Spleen (tissue), 11 donors: Measurements from ENCODE around the gene PKP4. TPM values are rescaled to one million over a fixed set of nuclear protein-coding genes. Genes with fewer than 3 reads are reported as not detected.

Experiments used
- DNase-seq: peaks from one replicate; pipeline ENCODE4 v3.0.0-alpha.2; 2020
- H3K27ac ChIP-seq, 8 donors: fragments of 200-600 bp; sonication (generic) in 7 of 8; 1 replicate in 4 of 8; 2 replicates in 4 of 8; pipeline versions ENCODE4 v1.5.0 to v1.8.0; 2016 to 2021; ENCODE audit warnings: inconsistent platforms in 4 of 8, mild to moderate bottlenecking in 4 of 8, moderate library complexity in 1 of 8
- H3K27me3 ChIP-seq, 7 donors: fragments of 200-600 bp; sonication (generic) in 6 of 7; replicated peaks in 1 of 7; 1 replicate in 4 of 7; 2 replicates in 3 of 7; pipeline versions ENCODE4 v1.5.0 to v1.8.0; 2016 to 2021; ENCODE audit warnings: inconsistent platforms in 3 of 7, mild to moderate bottlenecking in 1 of 7
- H3K36me3 ChIP-seq, 6 donors: fragments of 200-600 bp; sonication (generic) in 5 of 6; 1 replicate in 4 of 6; 2 replicates in 2 of 6; pipeline versions ENCODE4 v1.5.0 to v1.8.0; 2016 to 2021; ENCODE audit warnings: inconsistent platforms in 2 of 6
- H3K4me1 ChIP-seq, 6 donors: fragments of 200-600 bp; sonication (generic) in 5 of 6; 1 replicate in 3 of 6; 2 replicates in 3 of 6; pipeline versions ENCODE4 v1.5.0 to v1.8.0; 2016 to 2021; ENCODE audit warnings: inconsistent platforms in 3 of 6
- H3K4me3 ChIP-seq, 8 donors: fragments of 200-600 bp; sonication (generic) in 7 of 8; 1 replicate in 4 of 8; 2 replicates in 4 of 8; pipeline versions ENCODE4 v1.5.0 to v1.8.0; 2016 to 2021; ENCODE audit warnings: inconsistent platforms in 4 of 8, mild to moderate bottlenecking in 4 of 8, moderate library complexity in 2 of 8
- H3K9me3 ChIP-seq, 8 donors: fragments of 200-600 bp; sonication (generic) in 7 of 8; 1 replicate in 4 of 8; 2 replicates in 4 of 8; pipeline versions ENCODE4 v1.5.0 to v1.8.0; 2016 to 2021; ENCODE audit warnings: inconsistent platforms in 4 of 8
- POLR2A ChIP-seq, 3 donors: fragments of 450-650 bp; IDR thresholded peaks; one replicate each; pipeline ENCODE4 v1.5.1; 2017; ENCODE audit warnings: antibody characterized with exemption in 3 of 3, mild to moderate bottlenecking in 1 of 3
- POLR2AphosphoS5 ChIP-seq, 3 donors: sonication (generic); formaldehyde crosslinking; IDR thresholded peaks; one replicate each; pipeline ENCODE4 v1.5.1; 2017; ENCODE audit warnings: antibody characterized with exemption in 3 of 3
- WGBS, 5 donors: extraction: QIAGEN DNeasy Blood & Tissue Kit in 3 of 5; methylation state at CpG; one replicate each; pipeline versions ENCODE4 v1.1.5 to v1.1.7; 2013 to 2018; 5-methylcytosine and 5-hydroxymethylcytosine counted together
- intact Hi-C: fragments of 100-400 bp; cut with DNase I; formaldehyde crosslinking; loops from one replicate; pipeline ENCODE4 v1.15.0; 2023; ENCODE audit warnings: low total_unique reads
- polyA plus RNA-seq, 3 donors: library from polyadenylated mRNA; stranded (reverse); fragments of 200-250 nt; gene quantifications; one replicate each; pipeline ENCODE4 v1.2.1, GENCODE V29; 2013
- total RNA-seq, 7 donors: library from RNA; depleted of rRNA in 3 of 7; stranded (reverse); fragments of >200 nt in 3 of 7; fragmentation: NEBNext Ultra II Directional in 4 of 7; extraction: Animal tissue kit (Norgen Biotek cat#: 25700) in 4 of 7; gene quantifications; one replicate each; pipeline versions ENCODE4 v1.1.0 to v1.2.1, GENCODE V29; 2016 to 2021
- TF ChIP-seq, protein P1 (sequence below), 11 experiments: fragments of 200-600 bp in 7 of 11; fragments of 450-650 bp in 4 of 11; sonication (generic) in 4 of 11; IDR thresholded peaks in 8 of 11; conservative IDR thresholded peaks in 3 of 11; 1 replicate in 7 of 11; 2 replicates in 4 of 11; pipeline versions ENCODE4 v1.4.0 to v1.8.0; 2016 to 2021; ENCODE audit warnings: antibody characterized with exemption in 11 of 11, inconsistent platforms in 4 of 11, mild to moderate bottlenecking in 1 of 11
- donor health status: healthy with polysubstance abuse.
- donor health status: DM: no; HTN: no; CAD: no; lungs with moderate emphysema.
- donor health status: DM: no; HTN: no; CAD: no.
- donor health status: Bipolar disorder and iron deficiency.
- donor health status: healthy.
- donor health status: DM: no; HTN: no; CAD: no.
- donor health status: DM: yes; HTN: yes; CAD: no.

PKP4 gene
- total and polyA plus RNA-seq, 10 donors: 4.9 to 53.5 (median 29.2) TPM

DNA sequence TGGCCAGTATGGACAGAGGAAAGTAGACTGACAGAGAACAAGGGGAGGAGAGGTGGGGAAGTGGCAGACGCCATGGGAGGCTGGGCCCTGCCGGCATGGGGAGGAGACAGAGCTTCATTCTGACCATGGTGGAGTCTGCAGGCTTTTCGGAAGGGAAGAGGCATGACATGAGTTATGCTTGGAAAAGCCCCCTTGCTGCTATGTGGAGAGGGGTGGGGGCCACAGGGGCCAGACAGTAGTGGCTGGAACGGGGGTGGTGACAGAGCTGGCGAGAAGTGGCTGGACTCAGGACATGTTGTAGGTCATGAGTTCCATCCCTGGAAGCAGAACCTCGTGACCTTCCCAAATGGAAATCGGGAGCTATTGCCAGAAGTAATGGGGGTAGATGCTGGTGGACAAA lies 271.7 kb downstream of the PKP4 start:
- H3K9me3 ChIP-seq: no peaks in the 10 kb centered on the region
- H3K27me3 ChIP-seq: no peaks in the 10 kb centered on the region
- H3K4me3 ChIP-seq: no peak overlapping the region
- TF ChIP-seq, protein P1, sequence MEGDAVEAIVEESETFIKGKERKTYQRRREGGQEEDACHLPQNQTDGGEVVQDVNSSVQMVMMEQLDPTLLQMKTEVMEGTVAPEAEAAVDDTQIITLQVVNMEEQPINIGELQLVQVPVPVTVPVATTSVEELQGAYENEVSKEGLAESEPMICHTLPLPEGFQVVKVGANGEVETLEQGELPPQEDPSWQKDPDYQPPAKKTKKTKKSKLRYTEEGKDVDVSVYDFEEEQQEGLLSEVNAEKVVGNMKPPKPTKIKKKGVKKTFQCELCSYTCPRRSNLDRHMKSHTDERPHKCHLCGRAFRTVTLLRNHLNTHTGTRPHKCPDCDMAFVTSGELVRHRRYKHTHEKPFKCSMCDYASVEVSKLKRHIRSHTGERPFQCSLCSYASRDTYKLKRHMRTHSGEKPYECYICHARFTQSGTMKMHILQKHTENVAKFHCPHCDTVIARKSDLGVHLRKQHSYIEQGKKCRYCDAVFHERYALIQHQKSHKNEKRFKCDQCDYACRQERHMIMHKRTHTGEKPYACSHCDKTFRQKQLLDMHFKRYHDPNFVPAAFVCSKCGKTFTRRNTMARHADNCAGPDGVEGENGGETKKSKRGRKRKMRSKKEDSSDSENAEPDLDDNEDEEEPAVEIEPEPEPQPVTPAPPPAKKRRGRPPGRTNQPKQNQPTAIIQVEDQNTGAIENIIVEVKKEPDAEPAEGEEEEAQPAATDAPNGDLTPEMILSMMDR (IDR thresholded peaks at IDR 0.05 in 8 of 11, conservative IDR thresholded peaks at IDR 0.05 in 3 of 11): no peak
- TF ChIP-seq POLR2A (IDR thresholded peaks at IDR 0.05) (no peak), POLR2AphosphoS5 (IDR thresholded peaks at IDR 0.05) (no peak)
- no peak for DNase-seq
- no peak overlapping the region for H3K27ac ChIP-seq
- H3K36me3 ChIP-seq: no peaks in the 10 kb centered on the region
- H3K4me1 ChIP-seq: no peaks in the 10 kb centered on the region
- intact Hi-C loops: no loop called here
- WGBS, 5 donors: 71 to 90% (median 73%) methylated on average over 7 of the region's 7 CpGs

DNA sequence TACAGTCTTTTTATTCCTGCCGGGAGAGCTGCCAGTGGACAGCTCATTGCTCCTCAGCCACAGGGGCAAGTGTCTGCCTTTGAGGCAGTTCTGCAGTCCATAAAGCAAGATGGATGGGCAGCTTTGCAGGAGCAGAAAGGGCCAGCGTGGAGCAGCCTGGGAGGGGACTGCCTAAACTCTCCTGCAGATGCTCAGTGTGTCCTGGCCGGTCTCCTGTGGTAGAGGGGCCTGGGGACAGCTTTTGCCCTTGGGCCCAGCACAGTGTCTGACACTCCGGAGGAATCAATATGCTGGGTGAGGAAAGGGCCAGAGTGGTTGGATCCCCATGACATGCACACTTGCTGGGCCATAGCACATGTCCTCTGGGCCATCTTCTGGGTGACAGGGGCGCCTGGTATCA lies 272.7 kb downstream of the PKP4 start:
- Histone ChIP-seq H3K27me3 (no peaks in the 10 kb centered on the region), H3K36me3 (no peaks in the 10 kb centered on the region), H3K27ac (no peak overlapping the region), H3K9me3 (no peaks in the 10 kb centered on the region), H3K4me1 (no peaks in the 10 kb centered on the region), H3K4me3 (no peak overlapping the region)
- intact Hi-C loops: no loop called here
- TF ChIP-seq, protein P1 (IDR thresholded peaks at IDR 0.05 in 8 of 11, conservative IDR thresholded peaks at IDR 0.05 in 3 of 11): no peak
- WGBS, 5 donors: 85 to 96% (median 90%) methylated on average over 4 to 5 of the region's 5 CpGs
- no peak for DNase-seq

DNA sequence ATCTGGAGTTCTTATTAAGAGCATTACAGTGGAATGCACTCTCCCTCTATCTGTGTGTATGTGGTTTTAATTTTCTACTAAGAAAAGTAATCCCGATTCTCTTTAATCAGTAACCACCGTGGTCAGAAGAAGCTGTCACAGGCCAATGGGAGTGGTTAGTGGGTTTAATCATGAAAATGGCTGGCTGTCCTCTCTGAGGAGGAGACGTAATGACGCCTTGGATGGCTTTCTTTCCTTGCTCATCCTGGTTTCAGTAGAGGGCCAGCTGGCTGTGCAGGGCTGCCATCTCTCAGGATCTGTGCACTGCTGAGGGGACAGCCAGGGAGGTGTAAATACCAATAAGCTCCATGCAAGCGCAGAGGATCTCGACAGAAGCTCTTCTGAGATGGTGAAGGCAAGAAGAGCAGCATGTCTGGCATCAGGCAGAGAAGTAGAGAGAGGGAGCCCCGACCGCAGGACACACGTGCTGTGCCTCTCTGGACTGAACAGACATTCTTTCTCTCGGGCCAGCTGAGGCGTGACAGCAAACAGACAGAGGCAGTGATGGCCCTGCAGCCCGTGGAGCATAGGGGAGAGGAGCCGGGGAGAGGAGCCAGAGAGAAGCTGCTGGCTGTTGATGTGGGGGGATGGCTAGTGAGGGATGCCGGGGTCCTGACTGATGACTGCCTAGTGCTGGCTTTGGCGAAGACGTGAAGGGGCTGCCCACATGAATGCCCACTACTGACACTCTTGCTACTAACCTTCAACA lies 273.3 kb downstream of the PKP4 start:
- 85 to 96% (median 89%) methylated on average over 15 to 16 of the region's 16 CpGs for WGBS, 5 donors

DNA sequence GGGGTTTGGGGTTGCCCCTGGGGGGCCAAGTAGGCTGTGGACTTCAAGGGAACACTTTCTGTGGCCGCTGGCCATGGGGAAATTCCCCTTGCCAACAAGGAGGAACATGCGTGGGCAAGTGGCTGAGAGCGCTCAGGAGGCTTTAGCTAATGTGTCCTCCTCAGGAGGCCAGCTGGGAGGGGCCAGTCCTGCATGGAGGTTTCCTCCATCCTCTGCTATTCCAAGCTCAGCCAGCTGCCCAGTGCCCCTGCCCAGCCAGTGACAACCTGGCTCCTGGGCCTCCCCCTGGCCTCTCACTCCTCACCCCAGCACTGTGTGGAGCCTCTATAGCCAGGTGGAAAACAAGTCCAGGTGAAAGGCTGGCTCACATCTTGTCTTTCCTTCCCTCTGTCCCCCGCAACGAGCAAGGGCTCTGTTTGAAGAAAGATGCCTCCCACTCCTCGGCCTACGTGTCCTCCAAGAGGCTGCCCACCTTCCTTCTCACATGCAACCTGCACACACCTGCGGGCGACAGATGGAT lies 273.9 kb downstream of the PKP4 start:
- TF ChIP-seq, protein P1 (IDR thresholded peaks at IDR 0.05 in 8 of 11, conservative IDR thresholded peaks at IDR 0.05 in 3 of 11): no peak
- TF ChIP-seq POLR2A (IDR thresholded peaks at IDR 0.05): no peak
- TF ChIP-seq POLR2AphosphoS5 (IDR thresholded peaks at IDR 0.05): no peak
- no peak for DNase-seq
- H3K27ac ChIP-seq: no peak overlapping the region
- H3K4me1 ChIP-seq: no peaks in the 10 kb centered on the region
- no peaks in the 10 kb centered on the region for H3K27me3 ChIP-seq
- H3K9me3 ChIP-seq: no peaks in the 10 kb centered on the region
- whole genome bisulfite sequencing, 5 donors: 82 to 97% (median 92%) methylated on average over 7 to 9 of the region's 9 CpGs
- no peak overlapping the region for H3K4me3 ChIP-seq
- no peaks in the 10 kb centered on the region for H3K36me3 ChIP-seq
- intact Hi-C loops: no loop called here

More for the DNA sequence above, 273.3 kb downstream of the PKP4 start:
- Histone ChIP-seq H3K4me3 (no peak overlapping the region), H3K9me3 (no peaks in the 10 kb centered on the region), H3K4me1 (no peaks in the 10 kb centered on the region), H3K27me3 (no peaks in the 10 kb centered on the region), H3K36me3 (no peaks in the 10 kb centered on the region), H3K27ac (no peak overlapping the region)
- intact Hi-C loops: no loop called here
- TF ChIP-seq, protein P1 (IDR thresholded peaks at IDR 0.05 in 8 of 11, conservative IDR thresholded peaks at IDR 0.05 in 3 of 11): no peak
- TF ChIP-seq POLR2AphosphoS5 (IDR thresholded peaks at IDR 0.05): no peak
- TF ChIP-seq POLR2A (IDR thresholded peaks at IDR 0.05): no peak
- no peak for DNase-seq
